GM10248 (cell line): ENCODE measurements around the gene CYP26A1.

ENCODE experiments used
- CTCF ChIA-PET: fragments of 300-600 bp; sonication (Branson Sonifier 250); formaldehyde crosslinking; extraction: SDS; loops from one replicate; lab custom pipeline; 2021; ENCODE audit warnings: antibody characterized with exemption; lab: Yijun Ruan, JAX
- POLR2A ChIA-PET: fragments of 350-650 bp; sonication (Branson Sonifier 250); formaldehyde crosslinking; extraction: SDS; loops from one replicate; lab custom pipeline; 2020; ENCODE audit warnings: antibody characterized with exemption; lab: Yijun Ruan, JAX
- DNase-seq: peaks from one replicate; pipeline ENCODE4 v3.0.0; 2012; ENCODE audit errors: extremely low spot score
- TF ChIP-seq, protein P1 (sequence below): IDR thresholded peaks from 2 replicates; pipeline ENCODE4 v1.5.1; 2012; ENCODE audit warnings: mild to moderate bottlenecking, low read depth; ENCODE audit errors: extremely low read depth, missing control alignments, control extremely low read depth

CYP26A1 gene

DNA sequence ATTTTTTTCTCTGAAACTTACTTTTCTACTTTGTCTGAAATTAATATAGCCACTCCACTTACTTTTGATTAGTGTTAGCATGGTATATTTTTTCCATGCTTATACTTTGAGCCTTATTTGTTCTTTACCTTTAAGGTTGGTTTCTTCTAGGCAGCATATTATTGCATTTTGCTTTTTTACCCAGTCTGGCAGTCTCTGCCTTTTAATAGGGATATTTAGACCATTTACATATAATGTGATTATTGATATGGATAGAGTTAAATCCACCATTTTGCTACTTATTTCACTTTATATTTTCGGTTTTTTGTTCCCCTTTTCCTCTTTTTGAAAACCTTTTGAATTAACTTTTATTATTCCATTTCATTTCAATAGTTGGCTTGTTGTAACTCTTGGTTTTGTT, 30.3 kb downstream of the CYP26A1 start:
- TF ChIP-seq, protein P1, sequence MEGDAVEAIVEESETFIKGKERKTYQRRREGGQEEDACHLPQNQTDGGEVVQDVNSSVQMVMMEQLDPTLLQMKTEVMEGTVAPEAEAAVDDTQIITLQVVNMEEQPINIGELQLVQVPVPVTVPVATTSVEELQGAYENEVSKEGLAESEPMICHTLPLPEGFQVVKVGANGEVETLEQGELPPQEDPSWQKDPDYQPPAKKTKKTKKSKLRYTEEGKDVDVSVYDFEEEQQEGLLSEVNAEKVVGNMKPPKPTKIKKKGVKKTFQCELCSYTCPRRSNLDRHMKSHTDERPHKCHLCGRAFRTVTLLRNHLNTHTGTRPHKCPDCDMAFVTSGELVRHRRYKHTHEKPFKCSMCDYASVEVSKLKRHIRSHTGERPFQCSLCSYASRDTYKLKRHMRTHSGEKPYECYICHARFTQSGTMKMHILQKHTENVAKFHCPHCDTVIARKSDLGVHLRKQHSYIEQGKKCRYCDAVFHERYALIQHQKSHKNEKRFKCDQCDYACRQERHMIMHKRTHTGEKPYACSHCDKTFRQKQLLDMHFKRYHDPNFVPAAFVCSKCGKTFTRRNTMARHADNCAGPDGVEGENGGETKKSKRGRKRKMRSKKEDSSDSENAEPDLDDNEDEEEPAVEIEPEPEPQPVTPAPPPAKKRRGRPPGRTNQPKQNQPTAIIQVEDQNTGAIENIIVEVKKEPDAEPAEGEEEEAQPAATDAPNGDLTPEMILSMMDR, result no peak
- ChIA-PET POLR2A (no interaction called here), CTCF (interaction anchor here (2.6 kb wide), 1 partner anchor 12 kb away, joined by 14 read pairs; no protein-coding TSS in a partner anchor)
- DNase-seq, result no peak

DNA sequence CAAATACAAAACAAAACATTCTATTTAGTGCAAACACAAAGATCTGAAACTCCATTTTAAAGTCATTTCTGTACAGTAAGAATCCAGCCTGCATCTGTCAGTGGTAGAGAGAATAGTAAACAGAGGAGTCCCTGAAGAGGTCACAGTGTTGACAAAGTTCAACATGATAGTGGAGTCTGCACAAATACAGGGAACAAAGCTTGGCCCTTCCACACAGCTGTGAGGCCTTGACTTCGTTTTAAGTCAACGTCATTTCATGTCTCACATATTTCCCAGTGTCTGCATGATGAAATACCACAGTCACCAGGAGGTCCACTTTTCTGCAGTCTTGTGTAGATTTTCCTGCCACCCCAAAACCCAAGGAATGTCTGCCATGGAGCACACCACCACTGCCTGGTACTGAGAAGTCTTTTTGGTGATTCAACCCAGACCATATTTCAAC, 33.0 kb downstream of the CYP26A1 start:
- no peak for DNase-seq
- POLR2A ChIA-PET, result no interaction called here
- TF ChIP-seq, protein P1, result no peak
- CTCF ChIA-PET, result interaction anchor here (0.7 to 2.6 kb wide), 3 partner anchors 9 to 251 kb away, joined by 3 to 14 read pairs (median 3); no protein-coding TSS in a partner anchor

DNA sequence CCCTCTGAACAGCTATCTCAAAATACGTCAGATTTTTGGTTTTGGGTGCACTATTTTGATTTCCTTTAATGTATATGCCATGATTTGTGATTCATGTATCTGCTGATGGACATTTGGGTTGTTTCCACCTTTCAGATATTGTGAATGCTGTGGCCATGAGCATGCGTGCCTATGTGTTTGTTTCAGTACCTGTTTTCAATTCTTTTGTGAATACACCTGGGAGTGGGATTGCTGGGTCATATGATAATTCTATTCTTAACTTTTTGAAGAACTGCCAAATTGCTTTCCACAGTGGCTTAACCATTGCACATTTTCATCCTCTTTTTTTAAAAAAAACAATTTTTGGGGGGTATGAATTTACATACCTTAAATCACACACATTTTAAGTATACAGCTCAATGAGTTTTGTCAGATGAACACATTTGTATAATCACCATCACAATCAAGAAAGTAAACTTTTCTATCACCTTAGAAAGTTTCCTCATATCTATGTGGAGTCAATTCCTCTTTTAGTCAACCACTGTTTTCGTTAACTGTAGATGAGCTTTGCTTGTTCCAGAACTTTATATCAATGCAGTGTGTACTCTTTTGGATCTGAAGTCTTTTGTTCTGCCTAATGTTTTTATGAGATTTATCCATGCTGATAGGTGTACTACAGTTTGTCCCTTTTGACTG, 36.9 kb downstream of the CYP26A1 start:
- DNase-seq, result no peak
- CTCF ChIA-PET, result interaction anchor here (0.6 to 2.0 kb wide), 3 partner anchors 12 to 227 kb away, joined by 3 to 6 read pairs (median 3); no protein-coding TSS in a partner anchor
- POLR2A ChIA-PET, result interaction anchor here (0.5 kb wide), 1 partner anchor 1170 kb away, joined by 9 read pairs; no protein-coding TSS in a partner anchor
- TF ChIP-seq, protein P1, result no peak

DNA sequence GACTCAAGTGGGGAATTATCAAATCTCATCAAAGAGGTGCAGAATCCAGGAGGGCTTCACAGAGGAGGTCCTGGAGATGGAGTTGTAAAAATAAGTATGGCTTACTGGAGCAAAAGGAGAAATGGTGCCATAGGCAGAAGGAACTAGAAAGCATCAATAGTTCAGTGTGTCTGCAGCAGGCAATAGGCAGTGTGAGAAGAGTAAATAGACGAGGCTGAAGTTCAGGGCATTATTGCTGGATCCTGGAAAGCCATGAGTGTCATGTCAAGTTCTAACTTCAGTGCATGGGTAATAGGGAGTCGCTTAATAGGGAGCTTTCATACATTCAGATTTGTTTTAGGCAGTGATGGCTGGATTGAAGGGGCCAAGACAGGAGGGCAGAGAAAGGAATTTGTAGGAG, 39.3 kb downstream of the CYP26A1 start:
- CTCF ChIA-PET, result interaction anchor here (1.7 kb wide), 1 partner anchor 369 kb away, joined by 4 read pairs; the partner anchor contains the start of gene MYOF
- POLR2A ChIA-PET, result no interaction called here
- no peak for DNase-seq
- TF ChIP-seq, protein P1, result no peak

DNA sequence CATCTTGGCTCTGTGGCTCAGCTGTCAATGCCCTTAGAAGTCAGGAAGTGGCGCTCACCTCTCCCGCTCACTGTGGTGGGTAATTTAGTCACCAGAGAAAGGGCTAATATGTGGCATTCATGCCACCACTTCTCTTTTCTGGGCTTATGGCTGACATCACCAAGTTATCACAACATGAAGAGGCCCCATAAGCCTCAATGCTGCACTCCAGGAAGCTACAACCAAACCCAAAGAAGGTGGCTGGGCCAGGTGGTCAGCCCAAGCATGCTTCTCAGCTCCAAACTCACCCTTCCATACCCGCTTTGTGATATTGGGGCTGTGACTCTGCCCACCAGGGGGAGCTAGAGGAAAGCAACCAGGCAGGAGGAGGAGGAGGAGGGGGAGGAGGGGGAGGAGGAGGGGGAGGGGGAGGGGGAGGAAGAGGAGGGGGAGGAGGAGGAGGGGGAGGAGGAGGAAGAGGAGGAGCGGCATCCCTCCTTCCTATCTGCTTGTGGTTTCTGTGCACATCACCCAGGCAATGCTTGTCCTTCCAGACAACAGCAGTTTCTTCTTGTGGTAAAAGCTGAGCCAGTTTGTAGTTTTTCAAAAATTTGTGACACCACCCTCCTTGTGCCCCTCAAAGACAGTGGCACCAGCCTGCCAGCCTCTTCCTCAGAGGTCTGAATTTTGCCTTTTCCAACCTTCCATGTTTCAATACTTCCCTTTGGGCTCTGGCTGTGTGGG, 42.1 kb downstream of the CYP26A1 start:
- DNase-seq, result peak; percentile 67
- ChIA-PET POLR2A (no interaction called here), CTCF (interaction anchor here (0.6 to 2.9 kb wide), 23 partner anchors 9 to 393 kb away, joined by 3 to 17 read pairs (median 4); no protein-coding TSS in a partner anchor)
- TF ChIP-seq, protein P1, result peak; percentile 79

DNA sequence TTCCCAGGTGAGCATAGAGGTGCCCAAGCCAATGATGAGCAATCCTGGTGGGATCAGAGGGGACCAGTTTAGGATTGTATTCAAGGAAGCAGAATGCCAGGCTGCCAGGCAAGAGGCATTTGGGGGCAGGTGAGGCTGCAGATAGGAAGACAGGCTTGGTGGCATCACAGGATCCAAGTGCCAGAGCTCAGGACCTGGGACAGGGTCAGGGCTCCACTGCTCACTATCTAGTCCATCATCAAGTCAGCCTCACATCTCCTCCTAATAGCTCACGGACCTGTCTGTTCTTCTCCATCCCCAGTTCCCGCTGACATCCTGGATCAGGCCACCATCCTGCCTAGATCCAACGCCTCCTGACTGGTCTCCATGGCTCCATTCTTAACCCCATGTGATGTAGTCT, 47.6 kb downstream of the CYP26A1 start:
- ChIA-PET CTCF (interaction anchor here (0.8 to 1.2 kb wide), 2 partner anchors 16 to 434 kb away, joined by 3 read pairs; no protein-coding TSS in a partner anchor), POLR2A (no interaction called here)
- TF ChIP-seq, protein P1, result no peak
- DNase-seq, result no peak
